H9 (cell line): ENCODE results near the gene MGAT4B. TPM values are rescaled to one million over a fixed set of nuclear protein-coding genes. Genes with fewer than 3 reads are reported as not detected.

Source experiments
- DNase-seq: peaks from one replicate; pipeline ENCODE4 v3.0.0-alpha.2; 2017
- H2AFZ ChIP-seq: one replicate; pipeline ENCODE4 v1.6.1; 2013; ENCODE audit warnings: mild to moderate bottlenecking, low read length, control low read depth, moderate library complexity
- H2AK5ac ChIP-seq: 2 replicates; pipeline ENCODE4 v1.6.1; 2013; ENCODE audit warnings: low read length, control low read depth, mixed read lengths; ENCODE audit not compliant: insufficient read length
- H2BK120ac ChIP-seq: one replicate; pipeline ENCODE4 v1.6.1; 2013; ENCODE audit warnings: low read depth, mild to moderate bottlenecking, low read length, control low read depth, inconsistent platforms; ENCODE audit not compliant: poor library complexity, severe bottlenecking
- H2BK12ac ChIP-seq: 2 replicates; pipeline ENCODE4 v1.6.1; 2013; ENCODE audit warnings: low read length, control low read depth, mixed read lengths, low read depth; ENCODE audit not compliant: insufficient read length
- H2BK15ac ChIP-seq: 2 replicates; pipeline ENCODE4 v1.6.1; 2013; ENCODE audit warnings: low read depth, low read length, control low read depth
- H2BK20ac ChIP-seq: one replicate; pipeline ENCODE4 v1.6.1; 2013; ENCODE audit warnings: low read depth, mild to moderate bottlenecking, low read length, control low read depth, inconsistent platforms; ENCODE audit not compliant: poor library complexity, severe bottlenecking
- H2BK5ac ChIP-seq: 2 replicates; pipeline ENCODE4 v1.6.1; 2013; ENCODE audit warnings: low read length, control low read depth, mixed read lengths; ENCODE audit not compliant: insufficient read length
- H3K14ac ChIP-seq: 2 replicates; pipeline ENCODE4 v1.6.1; 2013; ENCODE audit warnings: low read length, control low read depth; ENCODE audit not compliant: insufficient read depth
- H3K18ac ChIP-seq: 2 replicates; pipeline ENCODE4 v1.6.1; 2013; ENCODE audit warnings: low read depth, mild to moderate bottlenecking, mixed read lengths, low read length, control low read depth; ENCODE audit not compliant: insufficient read length
- H3K23ac ChIP-seq: 2 replicates; pipeline ENCODE4 v1.6.1; 2013; ENCODE audit warnings: low read length, control low read depth, mixed read lengths, low read depth; ENCODE audit not compliant: insufficient read length
- H3K23me2 ChIP-seq: 2 replicates; pipeline ENCODE4 v1.6.1; 2013; ENCODE audit warnings: low read depth, mild to moderate bottlenecking, mixed read lengths, low read length, control low read depth; ENCODE audit not compliant: insufficient read length, poor library complexity, severe bottlenecking
- H3K27ac ChIP-seq: 2 replicates; pipeline ENCODE4 v1.5.1; 2013; ENCODE audit warnings: low read length, control low read depth, mixed read lengths, low read depth; ENCODE audit not compliant: insufficient read length
- H3K27me3 ChIP-seq: 2 replicates; pipeline ENCODE4 v1.6.1; 2013; ENCODE audit warnings: low read length, control low read depth, inconsistent platforms; ENCODE audit not compliant: insufficient read depth
- H3K4ac ChIP-seq: 2 replicates; pipeline ENCODE4 v1.6.1; 2013; ENCODE audit warnings: low read depth, mild to moderate bottlenecking, control low read depth, inconsistent platforms, low read length, moderate library complexity
- H3K4me1 ChIP-seq: 2 replicates; pipeline ENCODE4 v1.6.1; 2013; ENCODE audit warnings: low read length, control low read depth, inconsistent platforms; ENCODE audit not compliant: insufficient read depth
- H3K4me2 ChIP-seq: 2 replicates; pipeline ENCODE4 v1.6.1; 2013; ENCODE audit warnings: low read length, control low read depth, mixed read lengths; ENCODE audit not compliant: insufficient read length, insufficient read depth
- H3K56ac ChIP-seq: 2 replicates; pipeline ENCODE4 v1.6.1; 2013; ENCODE audit warnings: low read depth, mild to moderate bottlenecking, mixed read lengths, low read length, control low read depth; ENCODE audit not compliant: insufficient read length
- H3K79me1 ChIP-seq: 2 replicates; pipeline ENCODE4 v1.6.1; 2013; ENCODE audit warnings: low read depth, mild to moderate bottlenecking, moderate library complexity, low read length, control low read depth, inconsistent platforms; ENCODE audit not compliant: insufficient read depth, poor library complexity, severe bottlenecking
- H3K79me2 ChIP-seq: 2 replicates; pipeline ENCODE4 v1.6.1; 2013; ENCODE audit warnings: low read length, control low read depth, inconsistent platforms; ENCODE audit not compliant: insufficient read depth
- H3K9ac ChIP-seq: 2 replicates; pipeline ENCODE4 v1.6.1; 2013; ENCODE audit warnings: low read length, control low read depth, mixed read lengths; ENCODE audit not compliant: insufficient read length; ENCODE audit errors: extremely low read depth
- H3K9me3 ChIP-seq: one replicate; pipeline ENCODE4 v1.6.1; 2013; ENCODE audit warnings: low read depth, low read length, inconsistent platforms; ENCODE audit not compliant: control insufficient read depth
- H3T11ph ChIP-seq: one replicate; pipeline ENCODE4 v1.6.1; 2013; ENCODE audit warnings: mild to moderate bottlenecking, low read length, control low read depth, inconsistent platforms
- H4K20me1 ChIP-seq: one replicate; pipeline ENCODE4 v1.6.1; 2013; ENCODE audit not compliant: control insufficient read depth, insufficient read length, insufficient read depth
- H4K5ac ChIP-seq: 2 replicates; pipeline ENCODE4 v1.6.1; 2013; ENCODE audit warnings: low read depth, mild to moderate bottlenecking, mixed read lengths, low read length, control low read depth; ENCODE audit not compliant: insufficient read length
- H4K8ac ChIP-seq: replicated peaks from 2 replicates; pipeline ENCODE4 v1.6.1; 2013; ENCODE audit warnings: low read length, control low read depth, mixed read lengths, low read depth; ENCODE audit not compliant: insufficient read length
- H4K91ac ChIP-seq: 2 replicates; pipeline ENCODE4 v1.6.1; 2013; ENCODE audit warnings: low read depth, mild to moderate bottlenecking, moderate library complexity, mixed read lengths, low read length, control low read depth; ENCODE audit not compliant: insufficient read length
- H3K27ac Mint-ChIP-seq, 3 experiments: 2 replicates in 2 of 3; 3 replicates in 1 of 3; pipeline ENCODE4 v1.8.0; 2020 to 2021; ENCODE audit warnings: mixed read lengths in 3 of 3, mild to moderate bottlenecking in 1 of 3, moderate library complexity in 1 of 3
- H3K27me3 Mint-ChIP-seq: 2 replicates; pipeline ENCODE4 v1.8.0; 2021; ENCODE audit warnings: low read depth, mild to moderate bottlenecking, moderate library complexity, mixed read lengths
- H3K36me3 Mint-ChIP-seq, 3 experiments: 2 replicates in 2 of 3; 3 replicates in 1 of 3; pipeline ENCODE4 v1.8.0; 2020 to 2021; ENCODE audit warnings: low read depth in 3 of 3, mixed read lengths in 3 of 3; ENCODE audit not compliant: insufficient read depth in 1 of 3
- H3K4me1 Mint-ChIP-seq, 2 experiments: 2 replicates each; pipeline ENCODE4 v1.8.0; 2020; ENCODE audit warnings: mixed read lengths in 2 of 2
- H3K4me3 Mint-ChIP-seq, 2 experiments: 2 replicates in 1 of 2; 3 replicates in 1 of 2; pipeline ENCODE4 v1.8.0; 2020 to 2021; ENCODE audit warnings: mild to moderate bottlenecking in 2 of 2, mixed read lengths in 2 of 2, moderate library complexity in 1 of 2
- H3K9me3 Mint-ChIP-seq, 2 experiments: 2 replicates in 1 of 2; 3 replicates in 1 of 2; pipeline ENCODE4 v1.8.0; 2020; ENCODE audit warnings: mild to moderate bottlenecking in 2 of 2, mixed read lengths in 2 of 2, moderate library complexity in 1 of 2
- CTCF ChIP-seq: fragments of 200-600 bp; sonication (generic); conservative IDR thresholded peaks from 3 replicates; pipeline ENCODE4 v1.8.0; 2021; ENCODE audit warnings: antibody characterized with exemption, mild to moderate bottlenecking
- WGBS: extraction: QIAGEN DNeasy Blood & Tissue Kit; methylation state at CpG from one replicate; pipeline ENCODE4 v1.1.7; 2013; ENCODE audit warnings: missing lambda C conversion rate, low lambda C conversion rate, mixed read lengths; ENCODE audit not compliant: insufficient read length; ENCODE audit errors: extremely low coverage; 5-methylcytosine and 5-hydroxymethylcytosine counted together
- total RNA-seq: library from RNA; stranded (reverse); gene quantifications from 2 replicates; pipeline ENCODE4 v1.2.1, GENCODE V29; 2021

MGAT4B gene
- total RNA-seq, 1 experiment from 2014 or later = 147 TPM

GRCh38 chr5:179780362-179780761 lies 26.3 kb downstream of the MGAT4B start:
- H4K8ac ChIP-seq = no peak overlapping the region
- H2AFZ ChIP-seq = no peak overlapping the region
- no peaks in the 10 kb centered on the region for H3K23me2 ChIP-seq
- no peak overlapping the region for H2AK5ac ChIP-seq
- H3K27me3 Mint-ChIP-seq = peaks cover 6% of the 10 kb centered on the region
- no peak overlapping the region for H3K4ac ChIP-seq
- no peaks in the 10 kb centered on the region for H3K79me1 ChIP-seq
- H3K27me3 ChIP-seq = no peaks in the 10 kb centered on the region
- no peak overlapping the region for H2BK15ac ChIP-seq
- no CpG with 5 or more reads among the region's 7 CpGs for WGBS
- H3K27ac Mint-ChIP-seq = no peak overlapping the region
- no peaks in the 10 kb centered on the region for H3K4me1 ChIP-seq
- no peak overlapping the region for H2BK5ac ChIP-seq
- H3K4me2 ChIP-seq = no peak overlapping the region
- no peak for DNase-seq
- no peak overlapping the region for H2BK12ac ChIP-seq
- H3K9me3 Mint-ChIP-seq = no peaks in the 10 kb centered on the region
- no peak overlapping the region for H2BK120ac ChIP-seq
- H3T11ph ChIP-seq = no peak overlapping the region
- H3K23ac ChIP-seq = no peak overlapping the region
- no peaks in the 10 kb centered on the region for H3K79me2 ChIP-seq
- no peak overlapping the region for H3K4me3 Mint-ChIP-seq
- no peak for TF ChIP-seq CTCF
- no peak overlapping the region for H2BK20ac ChIP-seq
- H3K56ac ChIP-seq = no peak overlapping the region
- H4K20me1 ChIP-seq = no peaks in the 10 kb centered on the region
- H3K9ac ChIP-seq = no peak overlapping the region
- H3K36me3 Mint-ChIP-seq = peaks cover 24 to 45% (median 30%) of the 10 kb centered on the region in 3 experiments
- no peak overlapping the region for H3K14ac ChIP-seq
- H3K9me3 ChIP-seq = no peaks in the 10 kb centered on the region
- H4K91ac ChIP-seq = no peak overlapping the region
- no peak overlapping the region for H3K27ac ChIP-seq
- no peaks in the 10 kb centered on the region for H3K4me1 Mint-ChIP-seq
- no peak overlapping the region for H3K18ac ChIP-seq
- no peak overlapping the region for H4K5ac ChIP-seq
